Fibroblast of lung (primary cell): Measurements from ENCODE around the gene MRPS9. TPM values are rescaled to one million over a fixed set of nuclear protein-coding genes. Genes with fewer than 3 reads are reported as not detected.

Experiments
- DNase-seq, 2 donors: peaks; one replicate each; pipeline versions ENCODE4 v3.0.0 to v3.0.0-alpha.2; 2010; ENCODE audit warnings: low read depth in 2 of 2
- H2AFZ ChIP-seq: 2 replicates; pipeline ENCODE4 v1.5.1; 2012; ENCODE audit warnings: low read length, control low read depth, inconsistent platforms
- H3K27ac ChIP-seq: 2 replicates; pipeline ENCODE4 v1.5.1; 2011; ENCODE audit warnings: low read length, control low read depth; ENCODE audit not compliant: insufficient read depth
- H3K27me3 ChIP-seq: 2 replicates; pipeline ENCODE4 v1.5.1; 2011; ENCODE audit warnings: mild to moderate bottlenecking, low read length; ENCODE audit not compliant: control insufficient read depth, insufficient read depth
- H3K36me3 ChIP-seq: 2 replicates; pipeline ENCODE4 v1.5.1; 2011; ENCODE audit warnings: low read length; ENCODE audit not compliant: control insufficient read depth, insufficient read depth
- H3K4me1 ChIP-seq: 2 replicates; pipeline ENCODE4 v1.5.1; 2011; ENCODE audit warnings: low read length; ENCODE audit not compliant: control insufficient read depth, insufficient read depth; ENCODE audit errors: extremely low read depth
- H3K4me2 ChIP-seq: 2 replicates; pipeline ENCODE4 v1.5.1; 2011; ENCODE audit warnings: low read length, control low read depth; ENCODE audit not compliant: insufficient read depth; ENCODE audit errors: extremely low read depth
- H3K4me3 ChIP-seq, 4 experiments: fragments of 200-600 bp in 1 of 4; sonication (generic) in 1 of 4; replicated peaks in 1 of 4; 2 replicates each; pipeline ENCODE4 v1.5.1; 2011 to 2016; ENCODE audit warnings: low read length in 4 of 4, low read depth in 3 of 4, mild to moderate bottlenecking in 3 of 4, control low read depth in 2 of 4, inconsistent platforms in 1 of 4, mixed read lengths in 1 of 4; ENCODE audit not compliant: insufficient read depth in 1 of 4; ENCODE audit errors: control extremely low read depth in 1 of 4
- H3K79me2 ChIP-seq: 2 replicates; pipeline ENCODE4 v1.5.1; 2012; ENCODE audit warnings: mild to moderate bottlenecking, low read length, inconsistent platforms; ENCODE audit not compliant: control insufficient read depth, insufficient read depth
- H3K9ac ChIP-seq: 2 replicates; pipeline ENCODE4 v1.5.1; 2011; ENCODE audit warnings: mild to moderate bottlenecking, low read length, control low read depth; ENCODE audit not compliant: insufficient read depth
- H3K9me3 ChIP-seq: 2 replicates; pipeline ENCODE4 v1.5.1; 2012; ENCODE audit warnings: low read depth, low read length; ENCODE audit not compliant: control insufficient read depth, insufficient read depth
- H4K20me1 ChIP-seq: 2 replicates; pipeline ENCODE4 v1.5.1; 2011; ENCODE audit warnings: low read length; ENCODE audit not compliant: control insufficient read depth, insufficient read depth; ENCODE audit errors: extremely low read depth
- CTCF ChIP-seq, 2 donors: IDR thresholded peaks in 1 of 2; conservative IDR thresholded peaks in 1 of 2; 1 replicate in 1 of 2; 2 replicates in 1 of 2; pipeline ENCODE4 v1.5.1; 2011 to 2012; ENCODE audit warnings: low read length in 2 of 2, control low read depth in 1 of 2, inconsistent platforms in 1 of 2, low read depth in 1 of 2, mild to moderate bottlenecking in 1 of 2
- EZH2 ChIP-seq: IDR thresholded peaks from 2 replicates; pipeline ENCODE4 v1.5.1; 2012; ENCODE audit warnings: low read length, control low read depth, mild to moderate bottlenecking; ENCODE audit errors: missing control alignments
- polyA plus RNA-seq, 2 donors: library from polyadenylated mRNA; depleted of rRNA in 1 of 2; stranded (reverse) in 1 of 2; unstranded in 1 of 2; fragments of >200 nt; gene quantifications; 2 replicates each; pipeline ENCODE4 v1.2.1, GENCODE V29; 2011 to 2012; ENCODE audit warnings: missing spikeins in 1 of 2
- total RNA-seq: library from RNA; depleted of rRNA; stranded (reverse); fragments of >200 nt; gene quantifications from 2 replicates; pipeline ENCODE4 v1.2.1, GENCODE V29; 2014

The MRPS9 gene
- total and polyA plus RNA-seq, 2 donors (not counting 1 experiment from before 2014, with no cell fraction given) = 21.3 to 25.3 TPM

DNA sequence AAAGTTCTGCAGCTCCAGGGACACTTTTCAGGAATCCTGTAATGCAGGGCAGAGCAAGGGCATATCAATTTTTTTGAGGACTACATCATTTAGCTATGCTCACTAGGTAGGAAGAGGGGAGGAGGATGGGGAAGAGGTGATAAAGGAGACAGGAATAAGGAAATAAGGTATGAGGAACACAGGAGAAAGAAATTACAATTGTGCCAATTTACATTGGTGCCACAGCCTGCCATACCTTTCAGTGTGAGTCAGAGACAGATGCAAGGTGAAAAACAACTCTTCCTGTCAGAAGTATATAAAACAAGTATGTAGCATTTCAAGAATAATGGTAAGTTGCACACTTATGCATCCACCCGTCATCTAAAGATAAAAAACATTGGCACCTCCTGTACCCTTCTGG, 5.4 kb upstream of the MRPS9 start:
- H2AFZ ChIP-seq = no peak overlapping the region
- H3K4me3 ChIP-seq = no peak overlapping the region
- peaks cover 4% of the 10 kb centered on the region for H3K4me1 ChIP-seq
- H3K79me2 ChIP-seq = no peaks in the 10 kb centered on the region
- no peaks in the 10 kb centered on the region for H3K27me3 ChIP-seq
- H3K9me3 ChIP-seq = no peaks in the 10 kb centered on the region
- H3K36me3 ChIP-seq = no peaks in the 10 kb centered on the region
- no peaks in the 10 kb centered on the region for H4K20me1 ChIP-seq
- no peak for DNase-seq
- no peak for TF ChIP-seq EZH2
- no peak for TF ChIP-seq CTCF (conservative IDR thresholded peaks at IDR 0.05 in 1 of 2, IDR thresholded peaks at IDR 0.05 in 1 of 2; ENCODE audit: low read depth in 1 of 2, low read length in 2 of 2)
- no peak overlapping the region for H3K27ac ChIP-seq
- no peak overlapping the region for H3K4me2 ChIP-seq
- no peak overlapping the region for H3K9ac ChIP-seq

DNA sequence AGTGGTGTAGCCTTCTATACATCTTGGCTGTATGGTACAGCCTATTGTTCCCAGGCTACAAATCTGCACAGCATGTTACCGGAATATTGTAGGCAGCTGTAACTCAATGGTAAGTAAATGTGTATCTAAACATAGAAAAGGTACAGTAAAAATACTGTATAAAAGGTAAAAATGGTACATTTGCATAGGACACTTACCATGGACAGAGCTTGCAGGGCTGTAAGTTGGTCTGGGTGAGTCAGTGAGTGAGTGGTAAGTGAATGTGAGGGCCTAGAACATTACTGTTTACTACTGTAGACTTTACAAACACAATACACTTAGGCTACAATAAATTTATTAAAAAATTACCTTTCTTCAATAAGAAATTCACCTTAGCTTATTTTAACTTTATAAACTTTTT, 3.7 kb upstream of the MRPS9 start:
- Histone ChIP-seq H3K4me3 (no peak overlapping the region), H3K27me3 (no peaks in the 10 kb centered on the region), H4K20me1 (no peaks in the 10 kb centered on the region), H3K4me2 (no peak overlapping the region), H3K4me1 (peaks cover 4% of the 10 kb centered on the region), H3K27ac (no peak overlapping the region), H3K9me3 (no peaks in the 10 kb centered on the region), H2AFZ (no peak overlapping the region), H3K79me2 (peaks cover 7% of the 10 kb centered on the region), H3K36me3 (no peaks in the 10 kb centered on the region), H3K9ac (no peak overlapping the region)
- TF ChIP-seq EZH2 (no peak), CTCF (conservative IDR thresholded peaks at IDR 0.05 in 1 of 2, IDR thresholded peaks at IDR 0.05 in 1 of 2; ENCODE audit: low read depth in 1 of 2, low read length in 2 of 2) (no peak)
- no peak for DNase-seq

GRCh38 chr2:105038383-105039061, 653 bp downstream of the MRPS9 start:
- peak in 1 of 2 donors; percentile 17 for DNase-seq
- no peak for TF ChIP-seq CTCF (conservative IDR thresholded peaks at IDR 0.05 in 1 of 2, IDR thresholded peaks at IDR 0.05 in 1 of 2; ENCODE audit: low read depth in 1 of 2, low read length in 2 of 2)
- Histone ChIP-seq H3K27me3 (no peaks in the 10 kb centered on the region), H3K27ac (peak overlapping the region; percentile 72), H3K4me2 (peak overlapping the region; percentile 99), H4K20me1 (no peaks in the 10 kb centered on the region), H3K36me3 (no peaks in the 10 kb centered on the region), H3K4me3 (peak overlapping the region; percentile 68 to 98 (median 80)), H3K9me3 (no peaks in the 10 kb centered on the region), H2AFZ (peak overlapping the region; percentile 80), H3K9ac (peak overlapping the region; percentile 76), H3K4me1 (peaks cover 4% of the 10 kb centered on the region), H3K79me2 (peaks cover 10% of the 10 kb centered on the region)
